Erythroblast (primary cell): ENCODE measurements around the gene TEKTIP1.
A peak's percentile ranks its signal among the peaks of the same experiment; 100 is the strongest.

ENCODE experiments used
- GATA1 ChIP-seq: IDR thresholded peaks from 2 replicates; pipeline ENCODE4 v1.6.1; 2011; ENCODE audit warnings: low read depth, mild to moderate bottlenecking, control low read depth, low read length, moderate library complexity
- POLR2A ChIP-seq: IDR thresholded peaks from 2 replicates; pipeline ENCODE4 v1.6.1; 2011; ENCODE audit warnings: mild to moderate bottlenecking, low read length

GRCh38 chr19:3575949-3576673 lies 37.1 kb downstream of the TEKTIP1 start:
- TF ChIP-seq POLR2A (peak; percentile 1), GATA1 (no peak)
